Sigmoid colon (tissue), 4 donors: ENCODE data around the gene CARD18.

Experiments
- CTCF ChIP-seq, 4 experiments: fragments of 450-650 bp in 3 of 4; fragments of 200-600 bp in 1 of 4; IDR thresholded peaks; one replicate each; pipeline ENCODE4 v1.5.1; 2016 to 2019; ENCODE audit warnings: antibody characterized with exemption in 4 of 4, mild to moderate bottlenecking in 3 of 4, moderate library complexity in 2 of 4
- EP300 ChIP-seq, 4 donors: sonication (generic); formaldehyde crosslinking; IDR thresholded peaks; one replicate each; pipeline ENCODE4 v1.6.1; 2017; ENCODE audit warnings: antibody characterized with exemption in 4 of 4
- POLR2A ChIP-seq, 2 donors: fragments of 450-650 bp; IDR thresholded peaks; one replicate each; pipeline ENCODE4 v1.6.1; 2016; ENCODE audit warnings: antibody characterized with exemption in 2 of 2, mild to moderate bottlenecking in 2 of 2, moderate library complexity in 2 of 2

- TF ChIP-seq CTCF (IDR thresholded peaks at IDR 0.05) (no peak), POLR2A (IDR thresholded peaks at IDR 0.05) (no peak), EP300 (IDR thresholded peaks at IDR 0.05) (no peak)
These were observed 5.3 kb upstream of the CARD18 start for GRCh38 chr11:105144887-105145286.
